Neural crest cell (in vitro differentiated cells): ENCODE data around the gene CD300H. TPM values are rescaled to one million over a fixed set of nuclear protein-coding genes. Genes with fewer than 3 reads are reported as not detected.
A peak's percentile ranks its signal among the peaks of the same experiment; 100 is the strongest.
"Not testable (repeated sequence)": the region's sequence is repeated elsewhere in the genome, so short reads cannot be mapped to it uniquely, and the experiment has no call there.

ENCODE experiments used
- DNase-seq: peaks from one replicate; pipeline ENCODE4 v3.0.0; 2021; ENCODE audit warnings: low read depth, mixed read lengths, low spot score
- H3K27ac Mint-ChIP-seq: one replicate; pipeline ENCODE4 v1.8.0; 2021; ENCODE audit warnings: mild to moderate bottlenecking, mixed read lengths; ENCODE audit not compliant: unreplicated experiment
- H3K27me3 Mint-ChIP-seq: 2 replicates; pipeline ENCODE4 v1.8.0; 2021; ENCODE audit warnings: low read depth, mild to moderate bottlenecking, mixed read lengths
- H3K36me3 Mint-ChIP-seq: 2 replicates; pipeline ENCODE4 v1.8.0; 2021; ENCODE audit warnings: low read depth, mild to moderate bottlenecking, mixed read lengths
- H3K4me1 Mint-ChIP-seq: 2 replicates; pipeline ENCODE4 v1.8.0; 2021; ENCODE audit warnings: mixed read lengths
- H3K4me3 Mint-ChIP-seq: one replicate; pipeline ENCODE4 v1.8.0; 2021; ENCODE audit warnings: mild to moderate bottlenecking, mixed read lengths
- H3K9me3 Mint-ChIP-seq: 2 replicates; pipeline ENCODE4 v1.8.0; 2021; ENCODE audit warnings: mixed read lengths
- CTCF ChIP-seq: fragments of 200-600 bp; sonication (generic); conservative IDR thresholded peaks from 2 replicates; pipeline ENCODE4 v1.5.0; 2021; ENCODE audit warnings: antibody characterized with exemption, mild to moderate bottlenecking
- total RNA-seq: library from RNA; stranded (reverse); gene quantifications from 2 replicates; pipeline ENCODE4 v1.2.1, GENCODE V29; 2021

CD300H gene
- total RNA-seq, 1 donor from 2014 or later = not detected

- H3K4me3 Mint-ChIP-seq = no peak overlapping the region
- peaks cover 18% of the 10 kb centered on the region for H3K4me1 Mint-ChIP-seq
- DNase-seq = peak; percentile 12
- peaks cover 6% of the 10 kb centered on the region for H3K36me3 Mint-ChIP-seq
- peaks cover 7% of the 10 kb centered on the region for H3K9me3 Mint-ChIP-seq
- no peak for TF ChIP-seq CTCF
- no peak overlapping the region for H3K27ac Mint-ChIP-seq
- H3K27me3 Mint-ChIP-seq = peaks cover 6% of the 10 kb centered on the region
Observed at GRCh38 chr17:74584292-74585060, 17.2 kb upstream of the CD300H start.

- no peak overlapping the region for H3K27ac Mint-ChIP-seq
- DNase-seq = no peak
- H3K27me3 Mint-ChIP-seq = peaks cover 9% of the 10 kb centered on the region
- no peak overlapping the region for H3K4me3 Mint-ChIP-seq
- H3K4me1 Mint-ChIP-seq = peaks cover 18% of the 10 kb centered on the region
- H3K36me3 Mint-ChIP-seq = peaks cover 6% of the 10 kb centered on the region
- TF ChIP-seq CTCF = no peak
- peaks cover 7% of the 10 kb centered on the region for H3K9me3 Mint-ChIP-seq
Observed at GRCh38 chr17:74582633-74583032, 15.3 kb upstream of the CD300H start.

- Mint-ChIP-seq H3K9me3 (peaks cover 12% of the 10 kb centered on the region), H3K36me3 (peaks cover 6% of the 10 kb centered on the region), H3K4me3 (no peak overlapping the region), H3K27me3 (peaks cover 24% of the 10 kb centered on the region), H3K27ac (no peak overlapping the region), H3K4me1 (peaks cover 15% of the 10 kb centered on the region)
- TF ChIP-seq CTCF = no peak
- no peak for DNase-seq
Observed at GRCh38 chr17:74579900-74580299, 12.6 kb upstream of the CD300H start.

DNA sequence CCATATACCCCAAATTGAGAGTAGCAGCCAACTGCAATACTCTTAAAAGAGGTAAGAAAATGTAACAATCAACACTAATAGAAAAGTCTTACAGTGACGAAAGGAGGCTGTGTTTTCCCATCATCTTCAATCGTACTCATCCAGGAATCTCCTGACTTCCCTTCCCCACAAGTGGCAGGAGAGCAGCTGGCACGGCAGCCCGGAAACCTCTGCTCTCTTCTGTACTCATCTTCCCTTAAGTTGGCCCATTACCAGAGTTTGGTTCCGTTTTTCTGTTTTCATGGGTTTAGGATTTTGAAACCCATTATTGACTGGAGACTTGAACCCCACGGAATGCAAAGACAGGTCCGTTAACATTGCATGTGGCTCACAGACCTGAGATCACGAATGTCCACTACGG is 11.7 kb upstream of the CD300H start:
- no peak for TF ChIP-seq CTCF
- H3K27ac Mint-ChIP-seq = peak overlapping the region; percentile 5
- peaks cover 5% of the 10 kb centered on the region for H3K9me3 Mint-ChIP-seq
- DNase-seq = no peak
- peaks cover 6% of the 10 kb centered on the region for H3K4me1 Mint-ChIP-seq
- H3K36me3 Mint-ChIP-seq = no peaks in the 10 kb centered on the region
- H3K27me3 Mint-ChIP-seq = peaks cover 28% of the 10 kb centered on the region
- H3K4me3 Mint-ChIP-seq = no peak overlapping the region

GRCh38 chr17:74574489-74575142 is 7.3 kb upstream of the CD300H start:
- H3K4me1 Mint-ChIP-seq = peaks cover 5% of the 10 kb centered on the region
- no peak overlapping the region for H3K27ac Mint-ChIP-seq
- no peak overlapping the region for H3K4me3 Mint-ChIP-seq
- no peak for TF ChIP-seq CTCF
- H3K9me3 Mint-ChIP-seq = peaks cover 5% of the 10 kb centered on the region
- no peaks in the 10 kb centered on the region for H3K36me3 Mint-ChIP-seq
- peaks cover 58% of the 10 kb centered on the region for H3K27me3 Mint-ChIP-seq
- DNase-seq = no peak

GRCh38 chr17:74573635-74574034 is 6.3 kb upstream of the CD300H start:
- H3K9me3 Mint-ChIP-seq, H3K27ac Mint-ChIP-seq, H3K4me1 Mint-ChIP-seq, H3K4me3 Mint-ChIP-seq, H3K36me3 Mint-ChIP-seq, DNase-seq: not testable (repeated sequence)
- H3K27me3 Mint-ChIP-seq = peaks cover 56% of the 10 kb centered on the region
